WTC11 (cell line): ENCODE results near the gene CORIN. TPM values are rescaled to one million over a fixed set of nuclear protein-coding genes. Genes with fewer than 3 reads are reported as not detected.

Source experiments
- ATAC-seq: fragments of 200-7000 bp; cut with Tn5 transposase; 2 replicates; pipeline ENCODE4 v1.10.0; 2021; ENCODE audit warnings: mild to moderate bottlenecking, moderate library complexity
- CTCF ChIA-PET: fragments of 300-600 bp; sonication (Branson Sonifier 250); formaldehyde crosslinking; loops from one replicate; lab custom pipeline; 2021; ENCODE audit warnings: antibody characterized with exemption; lab: Charles Lee
- POLR2A ChIA-PET: fragments of 350-600 bp; sonication (Branson Sonifier 250); formaldehyde crosslinking; loops from one replicate; lab custom pipeline; 2021; ENCODE audit warnings: antibody characterized with exemption; lab: Charles Lee
- DNase-seq: peaks from one replicate; pipeline ENCODE4 v3.0.0; 2021; ENCODE audit warnings: low spot score
- H3K27ac Mint-ChIP-seq: 2 replicates; pipeline ENCODE4 v1.8.0; 2021; ENCODE audit warnings: mixed read lengths
- H3K27me3 Mint-ChIP-seq: 2 replicates; pipeline ENCODE4 v1.8.0; 2021; ENCODE audit warnings: low read depth, mild to moderate bottlenecking, moderate library complexity, mixed read lengths
- H3K36me3 Mint-ChIP-seq: 2 replicates; pipeline ENCODE4 v1.8.0; 2021; ENCODE audit warnings: mixed read lengths
- H3K4me1 Mint-ChIP-seq: 2 replicates; pipeline ENCODE4 v1.8.0; 2022; ENCODE audit warnings: mixed read lengths
- H3K4me3 Mint-ChIP-seq: 2 replicates; pipeline ENCODE4 v1.8.0; 2021; ENCODE audit warnings: mild to moderate bottlenecking, moderate library complexity, mixed read lengths
- H3K9me3 Mint-ChIP-seq: 2 replicates; pipeline ENCODE4 v1.8.0; 2021; ENCODE audit warnings: mixed read lengths
- CREM ChIP-seq: sonication (generic); formaldehyde crosslinking; IDR thresholded peaks from 2 replicates; pipeline ENCODE4 v1.8.1; 2022; ENCODE audit warnings: mild to moderate bottlenecking, missing genetic modification reagents, moderate library complexity
- ELF4 ChIP-seq: sonication (generic); formaldehyde crosslinking; IDR thresholded peaks from 2 replicates; pipeline ENCODE4 v1.8.1; 2022; ENCODE audit warnings: low read depth, mild to moderate bottlenecking, moderate library complexity, missing genetic modification reagents
- EMX1 ChIP-seq: fragments of 250-450 bp; sonication (Bioruptor Pico); IDR thresholded peaks from 2 replicates; pipeline ENCODE4 v1.8.0; 2021; ENCODE audit warnings: mild to moderate bottlenecking
- ETV6 ChIP-seq: sonication (generic); formaldehyde crosslinking; IDR thresholded peaks from 2 replicates; pipeline ENCODE4 v1.8.1; 2022; ENCODE audit warnings: mild to moderate bottlenecking, missing genetic modification reagents
- FOXK1 ChIP-seq: sonication (generic); formaldehyde crosslinking; IDR thresholded peaks from 2 replicates; pipeline ENCODE4 v1.8.0; 2022; ENCODE audit warnings: mild to moderate bottlenecking, moderate library complexity, missing genetic modification reagents
- GTF2I ChIP-seq: fragments of 250-450 bp; sonication (Bioruptor Pico); conservative IDR thresholded peaks from 2 replicates; pipeline ENCODE4 v1.4.0; 2021; ENCODE audit warnings: mild to moderate bottlenecking
- IRF1 ChIP-seq: sonication (generic); formaldehyde crosslinking; IDR thresholded peaks from 2 replicates; pipeline ENCODE4 v1.8.0; 2023; ENCODE audit warnings: missing genetic modification reagents
- KAT7 ChIP-seq: sonication (generic); formaldehyde crosslinking; IDR thresholded peaks from 2 replicates; pipeline ENCODE4 v1.8.1; 2023; ENCODE audit warnings: missing genetic modification reagents, mild to moderate bottlenecking, borderline replicate concordance
- MXD4 ChIP-seq: fragments of 250-450 bp; sonication (Bioruptor Pico); IDR thresholded peaks from 2 replicates; pipeline ENCODE4 v1.8.0; 2021; ENCODE audit warnings: mild to moderate bottlenecking, moderate library complexity, borderline replicate concordance
- MYBL2 ChIP-seq: sonication (generic); formaldehyde crosslinking; IDR thresholded peaks from 2 replicates; pipeline ENCODE4 v1.8.1; 2023; ENCODE audit warnings: mild to moderate bottlenecking, moderate library complexity, missing genetic modification reagents
- PRRX2 ChIP-seq: fragments of 250-450 bp; sonication (Bioruptor Pico); IDR thresholded peaks from 2 replicates; pipeline ENCODE4 v1.8.0; 2021; ENCODE audit warnings: mild to moderate bottlenecking
- ZBTB21 ChIP-seq: sonication (generic); formaldehyde crosslinking; IDR thresholded peaks from 2 replicates; pipeline ENCODE4 v1.8.1; 2023; ENCODE audit warnings: mild to moderate bottlenecking, missing genetic modification reagents, borderline replicate concordance
- ZNF232 ChIP-seq: sonication (generic); formaldehyde crosslinking; IDR thresholded peaks from 2 replicates; pipeline ENCODE4 v1.8.0; 2022; ENCODE audit warnings: mild to moderate bottlenecking, missing genetic modification reagents
- ZNF317 ChIP-seq: sonication (generic); formaldehyde crosslinking; IDR thresholded peaks from 2 replicates; pipeline ENCODE4 v1.8.1; 2023; ENCODE audit warnings: low read depth, mild to moderate bottlenecking, moderate library complexity, missing genetic modification reagents, borderline replicate concordance
- total RNA-seq: library from RNA; stranded (reverse); gene quantifications from 3 replicates; pipeline ENCODE4 v1.2.3, GENCODE V29; 2021
- TF ChIP-seq, protein P1 (sequence below): sonication (generic); formaldehyde crosslinking; IDR thresholded peaks from 2 replicates; pipeline ENCODE4 v1.8.1; 2023; ENCODE audit warnings: mild to moderate bottlenecking, missing genetic modification reagents
- TF ChIP-seq, protein P2 (sequence below): sonication (generic); formaldehyde crosslinking; conservative IDR thresholded peaks from 2 replicates; pipeline ENCODE4 v1.8.1; 2022; ENCODE audit warnings: mild to moderate bottlenecking, missing genetic modification reagents
- TF ChIP-seq, protein P3 (sequence below): sonication (generic); formaldehyde crosslinking; IDR thresholded peaks from 2 replicates; pipeline ENCODE4 v1.8.1; 2023; ENCODE audit warnings: mild to moderate bottlenecking, missing genetic modification reagents, moderate library complexity
- TF ChIP-seq, protein P4 (sequence below): sonication (generic); formaldehyde crosslinking; IDR thresholded peaks from 2 replicates; pipeline ENCODE4 v1.8.0; 2023; ENCODE audit warnings: mild to moderate bottlenecking, missing genetic modification reagents
- TF ChIP-seq, protein P5 (sequence below): fragments of 250-450 bp; sonication (Bioruptor Pico); IDR thresholded peaks from 2 replicates; pipeline ENCODE4 v1.9.0; 2021; ENCODE audit warnings: mild to moderate bottlenecking, borderline replicate concordance
- TF ChIP-seq, protein P6 (sequence below): sonication (generic); formaldehyde crosslinking; IDR thresholded peaks from 2 replicates; pipeline ENCODE4 v1.8.1; 2022; ENCODE audit warnings: missing genetic modification reagents, borderline replicate concordance

CORIN gene
- total RNA-seq, 1 experiment from 2014 or later: 0.33 TPM

DNA sequence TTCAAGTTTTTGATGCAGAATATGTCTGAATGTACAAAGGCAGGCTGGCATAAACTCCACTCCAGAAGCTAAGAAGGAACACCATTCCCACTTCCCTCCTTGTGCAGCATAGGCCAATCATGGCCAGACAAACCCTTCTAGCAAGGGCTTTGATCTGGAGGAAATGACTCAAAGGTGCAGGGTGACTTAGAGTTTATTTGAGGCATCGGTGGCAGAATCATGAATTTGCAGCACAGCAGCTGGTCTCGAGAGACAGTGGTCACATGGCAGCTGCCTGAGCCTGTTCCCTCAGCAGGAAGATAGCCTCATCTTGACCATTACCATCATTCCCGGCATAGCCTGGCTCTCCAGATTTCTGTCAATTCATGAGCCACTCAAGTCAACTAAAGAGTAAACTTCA is 198.3 kb downstream of the CORIN start:
- Mint-ChIP-seq H3K27ac (no peak overlapping the region), H3K36me3 (peaks cover 31% of the 10 kb centered on the region), H3K9me3 (peaks cover 40% of the 10 kb centered on the region), H3K4me1 (peaks cover 7% of the 10 kb centered on the region), H3K27me3 (peaks cover 3% of the 10 kb centered on the region; the same call in 1 of the 2 replicates), H3K4me3 (no peak overlapping the region)
- ChIA-PET POLR2A (no interaction called here), CTCF (no interaction called here)
- ATAC-seq: no peak
- DNase-seq: no peak
- TF ChIP-seq, protein P1, sequence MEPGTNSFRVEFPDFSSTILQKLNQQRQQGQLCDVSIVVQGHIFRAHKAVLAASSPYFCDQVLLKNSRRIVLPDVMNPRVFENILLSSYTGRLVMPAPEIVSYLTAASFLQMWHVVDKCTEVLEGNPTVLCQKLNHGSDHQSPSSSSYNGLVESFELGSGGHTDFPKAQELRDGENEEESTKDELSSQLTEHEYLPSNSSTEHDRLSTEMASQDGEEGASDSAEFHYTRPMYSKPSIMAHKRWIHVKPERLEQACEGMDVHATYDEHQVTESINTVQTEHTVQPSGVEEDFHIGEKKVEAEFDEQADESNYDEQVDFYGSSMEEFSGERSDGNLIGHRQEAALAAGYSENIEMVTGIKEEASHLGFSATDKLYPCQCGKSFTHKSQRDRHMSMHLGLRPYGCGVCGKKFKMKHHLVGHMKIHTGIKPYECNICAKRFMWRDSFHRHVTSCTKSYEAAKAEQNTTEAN (CRISPR knock-in tag): no peak
- TF ChIP-seq ZNF232 (CRISPR knock-in tag) (no peak), EMX1 (CRISPR knock-in tag) (no peak), PRRX2 (CRISPR knock-in tag) (no peak), ELF4 (CRISPR knock-in tag) (no peak), ETV6 (CRISPR knock-in tag) (no peak), CREM (CRISPR knock-in tag) (no peak), ZNF317 (CRISPR knock-in tag) (no peak), GTF2I (no peak), ZBTB21 (CRISPR knock-in tag) (no peak), KAT7 (CRISPR knock-in tag) (no peak), IRF1 (no peak), FOXK1 (CRISPR knock-in tag) (no peak), MXD4 (CRISPR knock-in tag) (no peak), MYBL2 (no peak)
- TF ChIP-seq, protein P2, sequence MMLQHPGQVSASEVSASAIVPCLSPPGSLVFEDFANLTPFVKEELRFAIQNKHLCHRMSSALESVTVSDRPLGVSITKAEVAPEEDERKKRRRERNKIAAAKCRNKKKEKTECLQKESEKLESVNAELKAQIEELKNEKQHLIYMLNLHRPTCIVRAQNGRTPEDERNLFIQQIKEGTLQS (CRISPR knock-in tag): no peak
- TF ChIP-seq, protein P3, sequence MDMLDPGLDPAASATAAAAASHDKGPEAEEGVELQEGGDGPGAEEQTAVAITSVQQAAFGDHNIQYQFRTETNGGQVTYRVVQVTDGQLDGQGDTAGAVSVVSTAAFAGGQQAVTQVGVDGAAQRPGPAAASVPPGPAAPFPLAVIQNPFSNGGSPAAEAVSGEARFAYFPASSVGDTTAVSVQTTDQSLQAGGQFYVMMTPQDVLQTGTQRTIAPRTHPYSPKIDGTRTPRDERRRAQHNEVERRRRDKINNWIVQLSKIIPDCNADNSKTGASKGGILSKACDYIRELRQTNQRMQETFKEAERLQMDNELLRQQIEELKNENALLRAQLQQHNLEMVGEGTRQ (CRISPR knock-in tag): no peak
- TF ChIP-seq, protein P4, sequence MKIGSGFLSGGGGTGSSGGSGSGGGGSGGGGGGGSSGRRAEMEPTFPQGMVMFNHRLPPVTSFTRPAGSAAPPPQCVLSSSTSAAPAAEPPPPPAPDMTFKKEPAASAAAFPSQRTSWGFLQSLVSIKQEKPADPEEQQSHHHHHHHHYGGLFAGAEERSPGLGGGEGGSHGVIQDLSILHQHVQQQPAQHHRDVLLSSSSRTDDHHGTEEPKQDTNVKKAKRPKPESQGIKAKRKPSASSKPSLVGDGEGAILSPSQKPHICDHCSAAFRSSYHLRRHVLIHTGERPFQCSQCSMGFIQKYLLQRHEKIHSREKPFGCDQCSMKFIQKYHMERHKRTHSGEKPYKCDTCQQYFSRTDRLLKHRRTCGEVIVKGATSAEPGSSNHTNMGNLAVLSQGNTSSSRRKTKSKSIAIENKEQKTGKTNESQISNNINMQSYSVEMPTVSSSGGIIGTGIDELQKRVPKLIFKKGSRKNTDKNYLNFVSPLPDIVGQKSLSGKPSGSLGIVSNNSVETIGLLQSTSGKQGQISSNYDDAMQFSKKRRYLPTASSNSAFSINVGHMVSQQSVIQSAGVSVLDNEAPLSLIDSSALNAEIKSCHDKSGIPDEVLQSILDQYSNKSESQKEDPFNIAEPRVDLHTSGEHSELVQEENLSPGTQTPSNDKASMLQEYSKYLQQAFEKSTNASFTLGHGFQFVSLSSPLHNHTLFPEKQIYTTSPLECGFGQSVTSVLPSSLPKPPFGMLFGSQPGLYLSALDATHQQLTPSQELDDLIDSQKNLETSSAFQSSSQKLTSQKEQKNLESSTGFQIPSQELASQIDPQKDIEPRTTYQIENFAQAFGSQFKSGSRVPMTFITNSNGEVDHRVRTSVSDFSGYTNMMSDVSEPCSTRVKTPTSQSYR (CRISPR knock-in tag): no peak
- TF ChIP-seq, protein P5, sequence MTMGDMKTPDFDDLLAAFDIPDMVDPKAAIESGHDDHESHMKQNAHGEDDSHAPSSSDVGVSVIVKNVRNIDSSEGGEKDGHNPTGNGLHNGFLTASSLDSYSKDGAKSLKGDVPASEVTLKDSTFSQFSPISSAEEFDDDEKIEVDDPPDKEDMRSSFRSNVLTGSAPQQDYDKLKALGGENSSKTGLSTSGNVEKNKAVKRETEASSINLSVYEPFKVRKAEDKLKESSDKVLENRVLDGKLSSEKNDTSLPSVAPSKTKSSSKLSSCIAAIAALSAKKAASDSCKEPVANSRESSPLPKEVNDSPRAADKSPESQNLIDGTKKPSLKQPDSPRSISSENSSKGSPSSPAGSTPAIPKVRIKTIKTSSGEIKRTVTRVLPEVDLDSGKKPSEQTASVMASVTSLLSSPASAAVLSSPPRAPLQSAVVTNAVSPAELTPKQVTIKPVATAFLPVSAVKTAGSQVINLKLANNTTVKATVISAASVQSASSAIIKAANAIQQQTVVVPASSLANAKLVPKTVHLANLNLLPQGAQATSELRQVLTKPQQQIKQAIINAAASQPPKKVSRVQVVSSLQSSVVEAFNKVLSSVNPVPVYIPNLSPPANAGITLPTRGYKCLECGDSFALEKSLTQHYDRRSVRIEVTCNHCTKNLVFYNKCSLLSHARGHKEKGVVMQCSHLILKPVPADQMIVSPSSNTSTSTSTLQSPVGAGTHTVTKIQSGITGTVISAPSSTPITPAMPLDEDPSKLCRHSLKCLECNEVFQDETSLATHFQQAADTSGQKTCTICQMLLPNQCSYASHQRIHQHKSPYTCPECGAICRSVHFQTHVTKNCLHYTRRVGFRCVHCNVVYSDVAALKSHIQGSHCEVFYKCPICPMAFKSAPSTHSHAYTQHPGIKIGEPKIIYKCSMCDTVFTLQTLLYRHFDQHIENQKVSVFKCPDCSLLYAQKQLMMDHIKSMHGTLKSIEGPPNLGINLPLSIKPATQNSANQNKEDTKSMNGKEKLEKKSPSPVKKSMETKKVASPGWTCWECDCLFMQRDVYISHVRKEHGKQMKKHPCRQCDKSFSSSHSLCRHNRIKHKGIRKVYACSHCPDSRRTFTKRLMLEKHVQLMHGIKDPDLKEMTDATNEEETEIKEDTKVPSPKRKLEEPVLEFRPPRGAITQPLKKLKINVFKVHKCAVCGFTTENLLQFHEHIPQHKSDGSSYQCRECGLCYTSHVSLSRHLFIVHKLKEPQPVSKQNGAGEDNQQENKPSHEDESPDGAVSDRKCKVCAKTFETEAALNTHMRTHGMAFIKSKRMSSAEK (CRISPR knock-in tag): no peak
- TF ChIP-seq, protein P6, sequence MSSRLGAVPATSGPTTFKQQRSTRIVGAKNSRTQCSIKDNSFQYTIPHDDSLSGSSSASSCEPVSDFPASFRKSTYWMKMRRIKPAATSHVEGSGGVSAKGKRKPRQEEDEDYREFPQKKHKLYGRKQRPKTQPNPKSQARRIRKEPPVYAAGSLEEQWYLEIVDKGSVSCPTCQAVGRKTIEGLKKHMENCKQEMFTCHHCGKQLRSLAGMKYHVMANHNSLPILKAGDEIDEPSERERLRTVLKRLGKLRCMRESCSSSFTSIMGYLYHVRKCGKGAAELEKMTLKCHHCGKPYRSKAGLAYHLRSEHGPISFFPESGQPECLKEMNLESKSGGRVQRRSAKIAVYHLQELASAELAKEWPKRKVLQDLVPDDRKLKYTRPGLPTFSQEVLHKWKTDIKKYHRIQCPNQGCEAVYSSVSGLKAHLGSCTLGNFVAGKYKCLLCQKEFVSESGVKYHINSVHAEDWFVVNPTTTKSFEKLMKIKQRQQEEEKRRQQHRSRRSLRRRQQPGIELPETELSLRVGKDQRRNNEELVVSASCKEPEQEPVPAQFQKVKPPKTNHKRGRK: no peak
- TF ChIP-seq, all 79 proteins: peak for 0
